Astrocyte of the hippocampus (primary cell): ENCODE data around the gene SIGLEC9.

Experiments
- DNase-seq: peaks from one replicate; pipeline ENCODE4 v3.0.0; 2011; ENCODE audit warnings: low read depth, low spot score

SIGLEC9 gene

GRCh38 chr19:51145916-51146493 is 21.3 kb downstream of the SIGLEC9 start:
- no peak for DNase-seq

GRCh38 chr19:51146751-51147150 is 22.0 kb downstream of the SIGLEC9 start:
- DNase-seq = no peak

GRCh38 chr19:51147663-51148062 is 23.0 kb downstream of the SIGLEC9 start:
- no peak for DNase-seq

GRCh38 chr19:51148580-51148979 is 23.9 kb downstream of the SIGLEC9 start:
- DNase-seq = no peak

- no peak for DNase-seq
These were observed 25.9 kb downstream of the SIGLEC9 start for GRCh38 chr19:51150627-51151026.

- DNase-seq = no peak
These were observed 32.0 kb downstream of the SIGLEC9 start for GRCh38 chr19:51156710-51157109.

GRCh38 chr19:51157265-51157664 is 32.6 kb downstream of the SIGLEC9 start:
- DNase-seq = no peak

GRCh38 chr19:51158474-51159129 is 33.9 kb downstream of the SIGLEC9 start:
- DNase-seq = peak; percentile 9

- no peak for DNase-seq
These were observed 35.0 kb downstream of the SIGLEC9 start for GRCh38 chr19:51159656-51160055.

GRCh38 chr19:51161266-51161665 is 36.6 kb downstream of the SIGLEC9 start:
- DNase-seq = no peak

GRCh38 chr19:51161867-51162496 is 37.3 kb downstream of the SIGLEC9 start:
- DNase-seq = no peak

- no peak for DNase-seq
These were observed 38.6 kb downstream of the SIGLEC9 start for GRCh38 chr19:51163257-51163656.

- DNase-seq = no peak
These were observed 39.5 kb downstream of the SIGLEC9 start for GRCh38 chr19:51164215-51164614.

GRCh38 chr19:51166846-51167490 is 42.3 kb downstream of the SIGLEC9 start:
- DNase-seq = no peak

GRCh38 chr19:51168564-51169282 is 44.0 kb downstream of the SIGLEC9 start:
- no peak for DNase-seq

GRCh38 chr19:51169283-51169918 is 44.7 kb downstream of the SIGLEC9 start:
- peak; percentile 71 for DNase-seq

- no peak for DNase-seq
These were observed 47.5 kb downstream of the SIGLEC9 start for GRCh38 chr19:51172223-51172622.

- no peak for DNase-seq
These were observed 49.0 kb downstream of the SIGLEC9 start for GRCh38 chr19:51173681-51174080.

GRCh38 chr19:51179256-51179655 is 54.5 kb downstream of the SIGLEC9 start:
- DNase-seq = no peak
